K562 (cell line): ENCODE data around the gene GRWD1. TPM values are rescaled to one million over a fixed set of nuclear protein-coding genes. Genes with fewer than 3 reads are reported as not detected.

Experiments
- ASH1L ChIP-seq: fragments of 450-650 bp; IDR thresholded peaks from 2 replicates; pipeline ENCODE4 v1.6.1; 2018; ENCODE audit warnings: borderline replicate concordance, mild to moderate bottlenecking, low read depth; ENCODE audit not compliant: partially characterized antibody
- BHLHE40 ChIP-seq: IDR thresholded peaks from 2 replicates; pipeline ENCODE4 v1.6.1; 2011; ENCODE audit warnings: low read length, improper control_type of control experiment
- BRD9 ChIP-seq: fragments of 450-650 bp; IDR thresholded peaks from 2 replicates; pipeline ENCODE4 v1.6.1; 2018; ENCODE audit warnings: low read depth; ENCODE audit not compliant: partially characterized antibody
- CREB1 ChIP-seq, 2 experiments: sonication (generic) in 1 of 2; formaldehyde crosslinking in 1 of 2; IDR thresholded peaks; 2 replicates each; pipeline versions ENCODE4 v1.6.1 to v1.8.0; 2012 to 2022; ENCODE audit warnings: inconsistent platforms in 1 of 2, mild to moderate bottlenecking in 1 of 2, missing genetic modification reagents in 1 of 2, moderate library complexity in 1 of 2
- IFI16 ChIP-seq: fragments of 250-450 bp; sonication (Bioruptor Pico); IDR thresholded peaks from 2 replicates; pipeline ENCODE4 v2.1.2; 2022; ENCODE audit warnings: mild to moderate bottlenecking, inconsistent platforms
- L3MBTL2 ChIP-seq: fragments of 450-650 bp; IDR thresholded peaks from 2 replicates; pipeline ENCODE4 v1.6.1; 2016; ENCODE audit warnings: mild to moderate bottlenecking, moderate library complexity
- MBD2 ChIP-seq: sonication (generic); IDR thresholded peaks from 2 replicates; pipeline ENCODE4 v1.6.1; 2016; ENCODE audit warnings: low read depth, borderline replicate concordance
- MYNN ChIP-seq, 2 experiments: sonication (generic); formaldehyde crosslinking in 1 of 2; IDR thresholded peaks; 2 replicates each; pipeline versions ENCODE4 v1.5.0 to v1.6.1; 2016 to 2020; ENCODE audit warnings: antibody characterized with exemption in 1 of 2, missing genetic modification reagents in 1 of 2
- PURB ChIP-seq: sonication (generic); formaldehyde crosslinking; IDR thresholded peaks from 2 replicates; pipeline ENCODE4 v1.9.0; 2021; ENCODE audit warnings: low read depth, mild to moderate bottlenecking, missing genetic modification reagents
- SP1 ChIP-seq: sonication (generic); formaldehyde crosslinking; IDR thresholded peaks from 2 replicates; pipeline ENCODE4 v1.8.1; 2022; ENCODE audit warnings: mild to moderate bottlenecking, missing genetic modification reagents
- STAT6 ChIP-seq: sonication (generic); formaldehyde crosslinking; IDR thresholded peaks from 2 replicates; pipeline ENCODE4 v1.8.1; 2023; ENCODE audit warnings: mild to moderate bottlenecking, missing genetic modification reagents
- ZNF146 ChIP-seq: IDR thresholded peaks from one replicate; pipeline ENCODE4 v1.6.1; 2018; ENCODE audit warnings: missing compliant biosample characterization; ENCODE audit not compliant: unreplicated experiment
- ZNF318 ChIP-seq, 2 experiments: fragments of 450-650 bp; IDR thresholded peaks; 2 replicates each; pipeline ENCODE4 v1.6.1; 2016; ENCODE audit warnings: mild to moderate bottlenecking in 2 of 2, borderline replicate concordance in 1 of 2, low read depth in 1 of 2, moderate library complexity in 1 of 2
- polyA plus RNA-seq, 8 experiments: library from polyadenylated mRNA; depleted of rRNA in 4 of 8; stranded (reverse) in 5 of 8; unstranded in 3 of 8; fragments of >200 nt; fragmentation: Nextera tagmentation in 2 of 8; fragmentation: Illumina TruSeq in 1 of 8; extraction: Ambion mirVana in 2 of 8; extraction: Trizol in 1 of 8; gene quantifications; 2 replicates each; pipeline versions ENCODE4 v1.2.1 to v1.2.3, GENCODE V29; 2011 to 2014; ENCODE audit warnings: inconsistent platforms in 1 of 8, missing spikeins in 1 of 8
- total RNA-seq, 7 experiments: library from RNA; depleted of rRNA in 6 of 7; stranded (reverse); fragments of >200 nt in 6 of 7; fragmentation: Illumina TruSeq in 2 of 7; extraction: Trizol in 2 of 7; gene quantifications; 2 replicates each; pipeline versions ENCODE4 v1.2.1 to v1.2.3, GENCODE V29; 2011 to 2021; ENCODE audit warnings: low replicate concordance in 1 of 7
- TF ChIP-seq, protein P1 (sequence below): sonication (generic); formaldehyde crosslinking; IDR thresholded peaks from 2 replicates; pipeline ENCODE4 v1.8.0; 2022; ENCODE audit warnings: missing genetic modification reagents, mild to moderate bottlenecking, borderline replicate concordance

GRWD1 gene
- total and polyA plus RNA-seq, 9 of the 15 experiments (the other 6 are each of a cell fraction or from before 2014, with no cell fraction given) = 1.5 to 87.2 (median 24.5) TPM

DNA sequence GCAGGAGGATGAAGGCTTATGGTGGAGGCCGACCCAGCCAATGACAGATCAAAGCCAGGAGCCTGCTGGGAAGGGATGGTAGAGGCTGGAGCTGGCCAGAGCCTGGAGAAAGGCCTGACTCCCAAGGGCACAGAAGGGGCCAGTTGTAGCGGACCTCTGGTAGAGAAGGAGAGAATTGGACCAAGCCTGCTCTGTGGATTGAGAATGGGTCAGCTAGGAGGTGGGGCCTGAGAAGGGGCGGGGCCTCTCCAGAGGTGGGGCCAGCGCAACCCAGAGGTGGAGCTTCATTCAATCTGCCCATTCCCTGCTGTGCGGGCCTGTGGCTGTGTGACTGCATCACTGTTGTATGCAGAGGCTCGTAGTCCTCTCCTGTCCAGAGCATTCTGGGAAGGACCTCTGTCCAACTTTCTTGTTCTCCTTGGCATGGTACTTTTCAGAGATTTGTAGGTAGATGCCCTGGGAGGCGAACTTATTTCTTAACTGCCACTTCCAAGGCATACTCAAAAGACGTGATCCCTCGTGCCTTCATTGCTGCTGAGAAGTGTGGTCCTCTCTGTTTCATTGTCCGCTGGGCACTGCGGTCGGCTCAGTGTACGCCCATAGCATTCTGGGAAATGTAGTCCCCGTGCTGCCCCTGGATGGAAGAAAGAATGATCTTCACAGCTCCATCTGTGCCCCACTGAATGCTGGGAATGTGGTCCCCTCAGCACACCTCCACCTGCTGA, 45.6 kb upstream of the GRWD1 start (continued):
- TF ChIP-seq IFI16 (CRISPR knock-in tag) (no peak), SP1 (peak; percentile 82), MBD2 (no peak), ZNF318 (IDR thresholded peaks at IDR 0.05; ENCODE audit: borderline replicate concordance in 1 of 2, low read depth in 1 of 2) (no peak), BRD9 (peak; percentile 48), CREB1 (IDR thresholded peaks at IDR 0.05) (peak; percentile 12; the same call in 1 of the 2 replicates), CREB1 (CRISPR knock-in tag; IDR thresholded peaks at IDR 0.05) (0 out of 2 replicates have a peak, but pooled peaks have one; percentile 5), PURB (CRISPR knock-in tag) (no peak), L3MBTL2 (peak; percentile 52; the same call in 1 of the 2 replicates), ZNF146 (CRISPR knock-in tag) (no peak), STAT6 (no peak), MYNN (IDR thresholded peaks at IDR 0.05) (no peak), MYNN (CRISPR knock-in tag; IDR thresholded peaks at IDR 0.05) (no peak), BHLHE40 (no peak), ASH1L (no peak)
- TF ChIP-seq, protein P1, sequence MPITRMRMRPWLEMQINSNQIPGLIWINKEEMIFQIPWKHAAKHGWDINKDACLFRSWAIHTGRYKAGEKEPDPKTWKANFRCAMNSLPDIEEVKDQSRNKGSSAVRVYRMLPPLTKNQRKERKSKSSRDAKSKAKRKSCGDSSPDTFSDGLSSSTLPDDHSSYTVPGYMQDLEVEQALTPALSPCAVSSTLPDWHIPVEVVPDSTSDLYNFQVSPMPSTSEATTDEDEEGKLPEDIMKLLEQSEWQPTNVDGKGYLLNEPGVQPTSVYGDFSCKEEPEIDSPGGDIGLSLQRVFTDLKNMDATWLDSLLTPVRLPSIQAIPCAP (CRISPR knock-in tag) = no peak
